Bronchial epithelial cell (primary cell): ENCODE data around the gene C3orf38. TPM values are rescaled to one million over a fixed set of nuclear protein-coding genes. Genes with fewer than 3 reads are reported as not detected.

ENCODE experiments used
- DNase-seq: peaks from one replicate; pipeline ENCODE4 v3.0.0-alpha.2; 2010; ENCODE audit warnings: low read depth
- FAIRE-seq: peaks from 2 replicates; lab custom pipeline; 2011; peaks lifted over from hg19 to GRCh38; lab: Jason Lieb, UNC
- H3K27me3 ChIP-seq: 2 replicates; pipeline ENCODE4 v1.5.1; 2011; ENCODE audit warnings: low read length; ENCODE audit not compliant: control insufficient read depth, insufficient read depth
- H3K36me3 ChIP-seq: 2 replicates; pipeline ENCODE4 v1.5.1; 2011; ENCODE audit warnings: low read length; ENCODE audit not compliant: control insufficient read depth, insufficient read depth
- H3K4me3 ChIP-seq: 2 replicates; pipeline ENCODE4 v1.5.1; 2011; ENCODE audit warnings: mild to moderate bottlenecking, low read depth, low read length, control low read depth
- total RNA-seq: library from RNA; depleted of rRNA; stranded (reverse); fragments of >200 nt; gene quantifications from 2 replicates; pipeline ENCODE4 v1.2.1, GENCODE V29; 2014
- TF ChIP-seq, protein P1 (sequence below): IDR thresholded peaks from 2 replicates; pipeline ENCODE4 v1.5.1; 2011; ENCODE audit warnings: mild to moderate bottlenecking, moderate library complexity, low read length, control low read depth, inconsistent platforms; ENCODE audit not compliant: insufficient read depth, severe bottlenecking

Gene C3orf38
- total RNA-seq, 1 donor from 2014 or later = 26.6 TPM

DNA sequence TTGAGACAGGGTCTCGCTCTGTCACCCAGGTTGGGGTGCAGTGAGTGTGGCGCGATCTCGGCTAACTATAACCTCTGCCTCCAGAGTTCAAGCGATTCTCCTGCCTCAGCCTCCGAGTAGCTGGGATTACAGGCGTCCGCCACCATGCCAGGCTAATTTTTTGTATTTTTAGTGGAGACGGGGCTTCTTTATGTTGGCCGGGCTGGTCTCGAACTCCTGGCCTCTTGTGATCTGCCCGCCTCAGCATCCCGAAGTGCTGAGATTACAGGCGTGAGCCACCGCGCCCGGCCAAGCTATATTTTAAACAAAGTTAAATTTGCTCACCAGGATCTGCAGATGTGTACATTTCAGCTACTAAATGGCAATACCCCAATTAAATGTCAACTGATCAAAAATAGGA, 1.1 kb upstream of the C3orf38 start:
- Histone ChIP-seq H3K27me3 (no peaks in the 10 kb centered on the region), H3K4me3 (peak overlapping the region; percentile 88), H3K36me3 (no peaks in the 10 kb centered on the region)
- FAIRE-seq (no peak), DNase-seq (no peak)
- TF ChIP-seq, protein P1, sequence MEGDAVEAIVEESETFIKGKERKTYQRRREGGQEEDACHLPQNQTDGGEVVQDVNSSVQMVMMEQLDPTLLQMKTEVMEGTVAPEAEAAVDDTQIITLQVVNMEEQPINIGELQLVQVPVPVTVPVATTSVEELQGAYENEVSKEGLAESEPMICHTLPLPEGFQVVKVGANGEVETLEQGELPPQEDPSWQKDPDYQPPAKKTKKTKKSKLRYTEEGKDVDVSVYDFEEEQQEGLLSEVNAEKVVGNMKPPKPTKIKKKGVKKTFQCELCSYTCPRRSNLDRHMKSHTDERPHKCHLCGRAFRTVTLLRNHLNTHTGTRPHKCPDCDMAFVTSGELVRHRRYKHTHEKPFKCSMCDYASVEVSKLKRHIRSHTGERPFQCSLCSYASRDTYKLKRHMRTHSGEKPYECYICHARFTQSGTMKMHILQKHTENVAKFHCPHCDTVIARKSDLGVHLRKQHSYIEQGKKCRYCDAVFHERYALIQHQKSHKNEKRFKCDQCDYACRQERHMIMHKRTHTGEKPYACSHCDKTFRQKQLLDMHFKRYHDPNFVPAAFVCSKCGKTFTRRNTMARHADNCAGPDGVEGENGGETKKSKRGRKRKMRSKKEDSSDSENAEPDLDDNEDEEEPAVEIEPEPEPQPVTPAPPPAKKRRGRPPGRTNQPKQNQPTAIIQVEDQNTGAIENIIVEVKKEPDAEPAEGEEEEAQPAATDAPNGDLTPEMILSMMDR = no peak

DNA sequence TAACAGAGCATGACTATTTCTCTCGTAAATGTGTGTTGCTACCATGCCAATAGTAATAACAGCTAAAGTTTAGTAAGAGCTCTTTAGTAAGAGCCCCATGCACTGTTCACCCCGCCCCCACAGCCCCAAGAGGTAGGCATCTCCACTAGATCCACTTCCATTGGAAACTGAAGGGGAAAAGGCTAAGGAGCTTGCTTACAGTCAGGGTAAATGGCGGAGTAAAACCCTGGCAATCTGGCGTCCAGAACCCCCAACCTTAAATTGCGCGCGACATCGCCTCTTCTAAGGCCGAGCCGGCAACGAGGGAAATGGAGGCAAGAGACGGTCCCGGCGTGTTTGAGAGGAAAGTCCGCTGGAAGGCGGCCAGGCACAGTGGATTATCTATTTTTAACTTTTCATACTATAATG, 654 bp upstream of the C3orf38 start:
- FAIRE-seq (no peak), DNase-seq (peak; percentile 44)
- no peaks in the 10 kb centered on the region for H3K27me3 ChIP-seq
- TF ChIP-seq, protein P1 = no peak
- no peaks in the 10 kb centered on the region for H3K36me3 ChIP-seq
- peak overlapping the region; percentile 88 for H3K4me3 ChIP-seq

DNA sequence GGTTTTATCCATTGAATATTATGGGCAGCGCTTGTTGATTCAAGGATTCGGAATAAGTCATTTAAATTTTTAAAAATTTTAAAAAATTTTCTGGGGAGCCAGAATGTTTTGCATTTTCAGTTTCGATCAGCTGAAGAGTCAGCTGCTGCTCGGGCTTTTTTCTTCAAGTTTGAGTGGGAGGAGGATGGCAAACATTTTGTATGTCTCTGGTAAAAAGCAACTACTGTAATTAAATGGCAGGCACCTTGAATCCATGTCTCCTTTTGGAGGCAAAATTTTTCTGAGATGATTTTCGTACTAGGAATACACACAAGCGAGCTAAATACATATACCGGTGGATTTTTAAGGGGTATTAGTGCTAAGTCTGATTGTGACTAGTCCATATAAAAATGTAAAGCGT, 612 bp downstream of the C3orf38 start:
- Histone ChIP-seq H3K36me3 (no peaks in the 10 kb centered on the region), H3K27me3 (no peaks in the 10 kb centered on the region), H3K4me3 (peak overlapping the region; percentile 88)
- FAIRE-seq = no peak
- DNase-seq = peak; percentile 15
- TF ChIP-seq, protein P1 = no peak

DNA sequence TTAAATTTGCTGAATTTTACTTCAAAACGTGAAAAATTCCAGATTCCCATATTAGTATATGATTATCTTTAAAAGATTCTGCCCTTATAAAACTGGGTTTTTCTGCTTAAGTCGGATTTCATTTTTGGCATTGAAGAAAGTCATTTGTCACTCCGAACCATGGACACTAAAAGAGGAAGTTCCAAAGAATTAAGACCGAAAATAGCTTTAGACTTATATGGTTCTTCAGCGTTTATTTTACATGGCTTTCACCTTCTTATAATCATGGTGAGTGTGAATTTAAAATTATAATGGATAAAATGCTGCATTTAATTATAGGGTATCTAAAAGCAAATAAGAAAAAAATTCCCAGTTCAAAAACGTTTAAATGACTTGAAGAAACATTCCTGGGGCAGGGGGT, 1.0 kb downstream of the C3orf38 start:
- FAIRE-seq = no peak
- peak; percentile 4 for DNase-seq
- Histone ChIP-seq H3K4me3 (peak overlapping the region; percentile 88), H3K27me3 (no peaks in the 10 kb centered on the region), H3K36me3 (no peaks in the 10 kb centered on the region)
- TF ChIP-seq, protein P1 = no peak

DNA sequence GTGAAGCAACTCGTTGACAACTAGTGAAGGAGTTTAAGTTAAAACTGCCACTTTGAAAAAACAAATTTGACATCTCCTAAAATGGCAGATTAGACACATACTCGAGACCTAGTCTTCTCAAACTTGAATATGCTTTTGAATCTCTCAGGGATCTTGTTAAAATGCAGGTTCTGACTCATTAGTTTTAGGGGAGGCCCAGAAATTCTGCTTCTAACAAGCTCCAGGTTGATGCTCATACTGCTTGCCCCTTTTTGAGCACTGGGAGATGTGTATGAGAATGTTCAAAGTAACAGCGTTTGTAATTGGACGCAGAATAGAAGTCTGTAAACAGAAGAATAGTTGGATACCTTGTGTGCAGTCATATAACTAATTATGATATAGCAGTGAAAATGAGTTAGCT, 1.6 kb downstream of the C3orf38 start:
- DNase-seq = peak; percentile 12

More for the DNA sequence above, 1.6 kb downstream of the C3orf38 start:
- Histone ChIP-seq H3K4me3 (peak overlapping the region; percentile 88), H3K36me3 (no peaks in the 10 kb centered on the region), H3K27me3 (no peaks in the 10 kb centered on the region)
- no peak for FAIRE-seq
- TF ChIP-seq, protein P1 = no peak
